Skeletal muscle tissue (tissue), 4 donors: Measurements from ENCODE around the gene CREB3. TPM values are rescaled to one million over a fixed set of nuclear protein-coding genes. Genes with fewer than 3 reads are reported as not detected.

ENCODE experiments used
- H3K27ac ChIP-seq: one replicate; pipeline ENCODE4 v1.7.0; 2013; ENCODE audit warnings: mild to moderate bottlenecking, low read depth, low read length, inconsistent platforms
- H3K27me3 ChIP-seq, 3 donors: one replicate each; pipeline ENCODE4 v1.7.0; 2013; ENCODE audit warnings: low read length in 3 of 3; ENCODE audit not compliant: control insufficient read depth in 3 of 3, insufficient read depth in 3 of 3
- H3K36me3 ChIP-seq, 3 donors: one replicate each; pipeline ENCODE4 v1.7.0; 2013; ENCODE audit warnings: low read length in 3 of 3; ENCODE audit not compliant: control insufficient read depth in 3 of 3, insufficient read depth in 3 of 3
- H3K4me1 ChIP-seq, 3 donors: one replicate each; pipeline ENCODE4 v1.7.0; 2013; ENCODE audit warnings: low read length in 3 of 3, mild to moderate bottlenecking in 3 of 3; ENCODE audit not compliant: control insufficient read depth in 3 of 3, insufficient read depth in 3 of 3
- H3K4me3 ChIP-seq, 3 donors: one replicate each; pipeline ENCODE4 v1.7.0; 2013; ENCODE audit warnings: low read length in 3 of 3
- H3K9ac ChIP-seq, 3 donors: one replicate each; pipeline ENCODE4 v1.7.0; 2013; ENCODE audit warnings: low read length in 3 of 3, mild to moderate bottlenecking in 3 of 3, moderate library complexity in 2 of 3, low read depth in 1 of 3
- H3K9me3 ChIP-seq, 3 donors: one replicate each; pipeline ENCODE4 v1.7.0; 2013; ENCODE audit warnings: low read length in 3 of 3; ENCODE audit not compliant: control insufficient read depth in 3 of 3
- total RNA-seq: library from RNA; depleted of rRNA; stranded (reverse); fragments of >200 nt; gene quantifications from one replicate; pipeline ENCODE4 v1.2.3, GENCODE V29; 2014
- donor health status: Osteomylitis.

CREB3 gene
- total RNA-seq, 1 donor from 2014 or later = 20.9 TPM

DNA sequence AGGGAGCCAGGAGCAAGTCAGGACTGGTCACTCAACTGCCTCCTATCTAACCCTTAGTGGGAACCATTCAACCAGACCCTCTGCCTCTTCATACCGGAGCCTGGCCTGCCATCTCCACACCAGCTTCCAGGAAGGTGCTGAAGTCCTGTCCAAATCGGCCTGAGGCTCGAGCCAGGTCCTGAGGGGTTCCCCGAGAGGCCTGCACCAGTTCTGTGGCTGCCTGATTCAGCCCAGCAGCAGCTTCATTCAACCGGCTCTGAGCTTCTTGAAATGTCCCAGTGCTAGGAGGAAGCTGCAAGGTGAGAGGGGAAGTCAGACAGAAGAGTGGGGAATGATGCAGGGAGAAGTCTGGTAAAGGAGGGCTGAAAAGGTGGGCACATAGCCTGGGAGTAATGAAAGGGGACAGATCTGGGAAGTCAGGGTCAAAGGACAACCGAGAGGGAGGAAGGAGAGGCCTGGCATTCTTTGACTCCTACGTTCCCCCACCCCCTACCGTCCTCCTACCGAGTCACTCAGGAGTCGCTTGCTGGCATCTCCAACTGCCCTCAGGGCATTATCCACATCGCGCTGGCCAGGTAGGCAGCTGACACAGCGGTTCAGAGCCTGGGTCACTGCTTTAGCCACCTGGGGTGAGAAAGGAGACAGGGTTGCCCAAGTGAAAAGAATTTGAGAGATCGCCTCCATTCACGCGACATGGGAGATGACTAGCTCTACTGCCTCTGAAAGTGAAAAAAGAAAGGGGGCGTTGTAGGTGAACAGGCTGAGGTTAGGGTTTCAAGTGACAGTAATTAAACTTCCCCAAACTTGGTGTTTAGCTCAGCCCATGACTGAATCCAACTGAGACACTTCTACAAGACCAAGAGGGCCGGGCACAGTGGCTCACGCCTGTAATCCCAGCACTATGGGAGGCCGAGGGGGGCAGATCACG lies 20.7 kb upstream of the CREB3 start:
- Histone ChIP-seq H3K9me3 (no peaks in the 10 kb centered on the region), H3K27ac (no peak overlapping the region), H3K36me3 (peaks cover 83 to 89% (median 85%) of the 10 kb centered on the region in 3 donors)

DNA sequence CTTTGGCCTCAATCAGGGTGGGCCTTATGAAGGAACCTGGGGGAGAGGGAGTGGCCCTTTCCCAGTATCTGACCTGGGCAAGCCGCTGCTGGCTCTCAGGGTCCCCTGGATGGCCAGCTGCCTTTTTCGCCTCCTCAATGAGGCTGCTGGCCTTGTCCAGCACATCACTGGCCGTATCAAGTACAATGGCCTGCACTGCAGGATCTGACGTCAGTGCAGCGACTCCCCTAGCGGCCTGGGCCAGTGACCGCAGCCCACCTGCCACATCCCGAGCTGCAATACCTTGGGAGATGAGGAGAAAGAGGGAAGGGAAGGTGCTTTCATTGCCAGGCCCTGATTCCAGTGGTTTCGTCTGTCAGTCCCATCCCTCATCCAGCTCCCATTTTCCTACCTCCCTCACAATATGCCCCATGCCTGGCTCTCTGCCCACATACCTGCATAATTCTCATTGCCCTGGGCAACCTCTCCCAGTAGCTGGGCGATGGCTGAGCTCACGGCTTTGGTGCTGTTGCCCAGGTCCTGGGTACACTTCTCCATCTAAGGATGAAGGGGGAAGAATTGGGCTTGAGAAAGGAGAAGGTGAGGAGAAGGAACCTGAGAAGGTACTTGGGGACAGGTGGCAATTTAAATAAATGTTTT lies 19.6 kb upstream of the CREB3 start:
- no peak overlapping the region for H3K27ac ChIP-seq
- no peak overlapping the region for H3K4me3 ChIP-seq
- H3K27me3 ChIP-seq = no peaks in the 10 kb centered on the region

More for the DNA sequence above, 20.7 kb upstream of the CREB3 start:
- H3K27me3 ChIP-seq = no peaks in the 10 kb centered on the region
- no peak overlapping the region for H3K4me3 ChIP-seq
- no peaks in the 10 kb centered on the region for H3K4me1 ChIP-seq
- no peak overlapping the region for H3K9ac ChIP-seq

DNA sequence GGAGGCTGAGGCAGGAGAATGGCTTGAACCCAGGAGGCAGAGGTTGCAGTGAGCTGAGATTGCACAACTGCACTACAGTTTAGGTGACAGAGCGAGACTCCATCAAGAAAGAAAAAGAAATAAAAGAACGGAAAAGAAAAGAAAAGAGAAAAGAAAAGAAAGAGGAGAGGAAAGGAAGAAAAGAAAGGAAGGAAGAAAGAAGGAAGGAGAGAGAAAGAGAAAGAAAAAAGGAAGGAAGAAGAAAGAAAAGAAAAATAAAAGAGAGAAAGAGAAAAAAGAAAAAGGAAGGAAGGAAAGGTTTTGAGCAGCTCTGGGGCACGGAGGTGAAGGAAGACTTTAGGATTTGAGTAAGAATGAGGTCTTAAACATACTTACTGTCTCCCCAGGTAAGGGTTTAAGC lies 18.9 kb upstream of the CREB3 start:
- no peaks in the 10 kb centered on the region for H3K27me3 ChIP-seq
- no peak overlapping the region for H3K4me3 ChIP-seq
- no peak overlapping the region for H3K27ac ChIP-seq
- H3K9ac ChIP-seq = no peak overlapping the region
- peaks cover 85 to 89% (median 85%) of the 10 kb centered on the region in 3 donors for H3K36me3 ChIP-seq
- no peaks in the 10 kb centered on the region for H3K4me1 ChIP-seq
- H3K9me3 ChIP-seq = no peaks in the 10 kb centered on the region

More for the DNA sequence above, 19.6 kb upstream of the CREB3 start:
- no peak overlapping the region for H3K9ac ChIP-seq
- H3K9me3 ChIP-seq = no peaks in the 10 kb centered on the region
- H3K4me1 ChIP-seq = no peaks in the 10 kb centered on the region
- H3K36me3 ChIP-seq = peaks cover 83 to 89% (median 85%) of the 10 kb centered on the region in 3 donors

DNA sequence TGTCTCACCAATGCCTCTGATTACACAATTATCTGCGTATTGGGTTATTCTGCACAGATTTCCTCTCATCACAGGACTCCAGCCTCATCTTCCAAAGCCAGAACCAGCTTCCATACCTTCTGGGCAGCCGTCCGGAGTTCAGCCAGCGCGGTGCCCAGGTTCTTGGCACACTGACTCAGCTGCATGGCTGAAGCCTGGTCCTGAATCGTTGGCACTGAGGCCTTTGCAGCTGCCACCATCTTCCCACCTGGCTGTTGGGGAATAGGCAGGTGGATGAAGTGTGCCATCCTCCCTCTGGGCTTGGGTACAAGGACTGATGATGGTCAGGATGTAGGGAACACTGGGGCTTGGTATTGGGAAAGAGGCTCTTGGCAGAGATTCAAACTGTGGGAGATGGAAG lies 18.3 kb upstream of the CREB3 start:
- peaks cover 85 to 89% (median 87%) of the 10 kb centered on the region in 3 donors for H3K36me3 ChIP-seq
- no peaks in the 10 kb centered on the region for H3K27me3 ChIP-seq
- H3K27ac ChIP-seq = no peak overlapping the region
- no peaks in the 10 kb centered on the region for H3K4me1 ChIP-seq
- no peak overlapping the region for H3K9ac ChIP-seq
- H3K4me3 ChIP-seq = no peak overlapping the region
- no peaks in the 10 kb centered on the region for H3K9me3 ChIP-seq

DNA sequence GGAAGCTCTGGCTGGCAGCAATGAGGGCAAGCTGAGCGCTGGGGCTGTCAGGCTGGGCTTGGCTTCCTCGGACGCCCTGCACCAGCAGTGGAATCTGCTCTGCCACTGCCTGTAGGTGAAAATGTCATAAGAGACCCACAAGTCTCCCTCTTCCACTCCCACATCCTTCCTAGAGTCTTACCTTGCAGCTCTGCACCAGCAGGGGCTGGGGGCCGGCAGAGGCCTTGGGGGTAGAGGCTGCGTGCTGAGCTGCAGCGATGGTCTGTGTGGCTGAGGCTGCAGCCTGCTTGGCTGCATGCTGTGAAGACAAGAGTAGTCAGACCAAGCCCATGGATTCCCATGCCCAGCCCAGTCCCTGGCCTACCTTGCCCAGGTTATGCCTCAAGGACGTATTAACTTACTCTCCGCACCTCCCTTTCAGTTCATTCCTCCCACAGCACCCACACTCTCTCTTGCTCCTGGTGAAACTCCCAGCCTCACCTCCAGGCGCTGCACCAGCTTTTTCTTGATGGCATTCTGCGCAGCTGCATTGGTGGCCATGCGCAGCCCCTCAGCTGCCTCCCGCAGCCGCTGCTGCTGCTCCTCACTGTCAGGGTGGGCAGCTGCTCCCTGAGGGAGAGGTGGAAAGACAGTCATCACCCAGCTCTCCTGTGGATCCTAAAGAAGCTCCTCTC lies 17.8 kb upstream of the CREB3 start:
- Histone ChIP-seq H3K4me3 (no peak overlapping the region), H3K9ac (no peak overlapping the region), H3K4me1 (no peaks in the 10 kb centered on the region), H3K27ac (no peak overlapping the region), H3K36me3 (peaks cover 89 to 93% (median 92%) of the 10 kb centered on the region in 3 donors), H3K9me3 (no peaks in the 10 kb centered on the region), H3K27me3 (no peaks in the 10 kb centered on the region)

DNA sequence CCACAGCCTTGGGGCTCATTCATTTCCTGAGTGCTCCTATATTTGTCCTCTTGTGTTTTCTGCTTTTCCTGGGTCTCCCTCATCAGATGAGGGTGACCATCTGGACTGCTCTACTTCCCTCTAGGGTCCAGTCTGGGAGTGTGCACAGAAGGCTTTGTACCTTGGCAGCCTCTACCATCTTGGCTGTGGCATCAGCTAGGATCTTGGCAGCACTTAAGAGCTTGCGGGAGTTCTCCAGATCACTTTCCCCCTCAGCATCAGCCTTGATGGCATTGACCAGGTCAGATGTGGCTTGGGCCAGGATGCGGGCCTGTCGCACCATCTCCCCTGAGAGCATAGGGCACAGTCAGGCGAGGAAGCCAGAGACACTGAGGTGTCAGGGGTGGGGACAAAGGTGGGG lies 16.2 kb upstream of the CREB3 start:
- Histone ChIP-seq H3K27me3 (no peaks in the 10 kb centered on the region), H3K4me1 (no peaks in the 10 kb centered on the region), H3K4me3 (no peak overlapping the region), H3K9me3 (no peaks in the 10 kb centered on the region), H3K36me3 (peaks cover 90 to 96% (median 95%) of the 10 kb centered on the region in 3 donors), H3K27ac (no peak overlapping the region), H3K9ac (no peak overlapping the region)

DNA sequence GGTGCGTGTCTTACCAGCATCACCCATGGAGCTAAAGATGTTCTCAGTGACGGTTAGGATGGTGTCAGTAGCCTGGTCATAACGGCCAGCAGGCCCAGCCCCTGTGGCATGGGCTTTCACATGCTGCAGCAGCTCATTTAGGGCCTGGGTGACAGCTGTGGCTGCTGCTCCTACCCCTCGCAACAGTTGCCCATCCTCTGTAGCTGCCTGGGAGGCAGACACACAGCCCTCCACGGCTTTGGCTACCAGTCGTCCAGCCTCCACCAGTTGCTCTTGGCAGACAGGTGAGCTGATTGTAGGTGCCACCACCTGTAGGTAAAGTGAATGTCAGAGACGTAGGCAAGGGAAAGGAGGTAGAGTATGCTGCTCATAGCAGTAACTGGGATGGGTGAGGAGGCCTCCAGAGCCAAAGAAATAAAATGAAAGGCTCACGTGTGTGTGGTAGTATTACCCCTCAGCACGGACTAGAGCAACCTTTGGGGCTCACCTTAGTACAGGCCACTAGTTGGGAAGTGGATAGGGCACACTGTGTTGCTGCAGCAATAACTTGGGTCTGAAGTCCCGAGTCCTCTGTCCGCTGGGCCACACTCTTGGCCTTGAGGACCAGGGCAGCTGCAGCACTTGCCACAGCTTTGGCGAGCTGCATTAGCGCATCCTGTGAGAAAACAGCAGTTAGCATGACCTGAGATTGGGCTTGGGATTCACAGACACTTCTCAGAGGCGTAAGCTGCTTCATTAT lies 15.2 kb upstream of the CREB3 start:
- H3K4me3 ChIP-seq = no peak overlapping the region
- peaks cover 92 to 96% (median 95%) of the 10 kb centered on the region in 3 donors for H3K36me3 ChIP-seq
- H3K4me1 ChIP-seq = no peaks in the 10 kb centered on the region
- no peak overlapping the region for H3K27ac ChIP-seq
- no peaks in the 10 kb centered on the region for H3K27me3 ChIP-seq
- peak overlapping the region in 1 of 3 donors; percentile 8 for H3K9ac ChIP-seq
- no peaks in the 10 kb centered on the region for H3K9me3 ChIP-seq

DNA sequence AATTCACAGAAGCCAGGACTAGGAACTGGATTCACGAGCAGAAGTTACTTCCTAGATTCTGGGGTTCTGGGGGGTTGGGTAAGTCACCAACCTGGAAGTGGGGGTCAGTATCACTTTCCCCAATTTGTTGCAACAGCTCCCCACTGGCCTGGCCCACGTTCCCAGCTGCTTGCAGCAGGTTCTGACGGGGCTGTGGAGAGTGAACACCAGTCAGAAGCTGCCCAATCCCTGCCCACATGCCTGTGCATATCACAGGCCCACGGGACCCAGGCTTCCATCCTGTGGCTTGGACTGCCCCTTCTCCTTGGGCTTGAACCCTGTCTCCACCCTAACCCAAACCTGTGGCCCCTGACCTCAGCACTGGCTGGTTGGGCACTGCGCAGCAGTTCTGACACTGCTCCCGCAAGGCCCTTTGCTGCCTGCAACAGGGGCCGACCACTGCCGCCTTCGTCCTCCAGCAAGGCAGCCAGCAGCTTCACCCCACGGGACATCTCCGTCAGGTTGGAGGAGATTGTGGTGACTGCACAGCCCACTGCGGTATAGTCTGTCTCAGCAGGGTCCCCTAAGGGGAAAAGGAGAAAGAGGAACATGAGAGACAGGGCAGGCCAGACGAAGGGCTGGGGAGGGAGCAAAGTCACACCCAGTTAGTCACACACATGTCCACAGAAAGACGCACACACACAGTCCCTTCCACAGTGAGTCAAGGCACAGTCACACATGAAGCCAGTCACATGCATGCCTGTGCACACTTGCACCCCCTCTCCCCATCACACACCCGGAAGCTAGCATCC lies 13.6 kb upstream of the CREB3 start:
- H3K27me3 ChIP-seq = no peaks in the 10 kb centered on the region
- H3K36me3 ChIP-seq = peaks cover 93 to 96% (median 96%) of the 10 kb centered on the region in 3 donors
- peak overlapping the region in 1 of 3 donors; percentile 11 for H3K9ac ChIP-seq
- no peak overlapping the region for H3K27ac ChIP-seq
- H3K4me1 ChIP-seq = no peaks in the 10 kb centered on the region
- H3K9me3 ChIP-seq = no peaks in the 10 kb centered on the region
- no peak overlapping the region for H3K4me3 ChIP-seq

DNA sequence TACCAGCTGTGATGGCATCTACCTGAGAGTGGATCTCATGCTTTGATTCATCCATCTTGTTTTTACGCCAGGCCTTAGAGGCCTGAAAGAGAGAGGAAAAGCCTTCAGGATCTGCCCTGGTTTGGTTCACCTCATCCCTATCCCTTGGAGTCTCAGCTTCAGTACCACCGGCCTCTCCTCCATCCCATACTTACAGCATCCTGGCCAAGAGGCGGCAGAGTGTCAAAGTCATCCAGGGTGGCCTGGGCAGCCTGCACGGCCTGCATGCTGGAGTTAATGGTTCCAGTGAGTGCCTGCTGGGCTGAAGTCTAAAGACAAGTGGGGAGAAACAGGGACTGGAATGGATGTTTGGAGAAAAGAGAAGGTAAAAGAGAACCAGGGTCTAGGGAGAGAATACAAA lies 12.9 kb upstream of the CREB3 start:
- no peaks in the 10 kb centered on the region for H3K4me1 ChIP-seq
- H3K9me3 ChIP-seq = no peaks in the 10 kb centered on the region
- H3K9ac ChIP-seq = peak overlapping the region in 1 of 3 donors; percentile 11
- no peak overlapping the region for H3K4me3 ChIP-seq
- H3K27ac ChIP-seq = no peak overlapping the region
- no peaks in the 10 kb centered on the region for H3K27me3 ChIP-seq
- peaks cover 93 to 96% (median 96%) of the 10 kb centered on the region in 3 donors for H3K36me3 ChIP-seq
